SK-N-SH (cell line): ENCODE data around the gene ERCC5. TPM values are rescaled to one million over a fixed set of nuclear protein-coding genes. Genes with fewer than 3 reads are reported as not detected.

ENCODE experiments used
- CTCF ChIA-PET: fragments of 300-600, 350-600 bp; formaldehyde crosslinking; extraction: SDS; loops from one replicate; lab custom pipeline; 2021; lab: Yijun Ruan, JAX
- POLR2A ChIA-PET: fragments of 350-600 bp; sonication (Branson Sonifier 250); formaldehyde crosslinking; extraction: SDS; loops from one replicate; lab custom pipeline; 2020; ENCODE audit warnings: antibody characterized with exemption, inconsistent platforms; lab: Yijun Ruan, JAX
- DNase-seq: peaks from one replicate; pipeline ENCODE4 v3.0.0; 2012
- H2AFZ ChIP-seq: fragments of 200-600 bp; sonication (generic); 2 replicates; pipeline ENCODE4 v1.8.1; 2016; ENCODE audit warnings: antibody characterized with exemption, mild to moderate bottlenecking, low read depth
- H3F3A ChIP-seq: fragments of 200-600 bp; sonication (generic); replicated peaks from 2 replicates; pipeline ENCODE3; 2016; ENCODE audit warnings: antibody characterized with exemption, mild to moderate bottlenecking; ENCODE audit not compliant: insufficient read depth
- H3K27ac ChIP-seq, 2 experiments: fragments of 200-500 bp in 1 of 2; fragments of 200-600 bp in 1 of 2; sonication (Bioruptor generic) in 1 of 2; sonication (generic), shearing (Covaris generic) in 1 of 2; 2 replicates each; pipeline versions ENCODE4 v1.5.1 to v1.6.1; 2014 to 2016; ENCODE audit warnings: low read depth in 2 of 2, inconsistent platforms in 1 of 2, low read length in 1 of 2, mild to moderate bottlenecking in 1 of 2, mixed read lengths in 1 of 2
- H3K27me3 ChIP-seq: fragments of 200-600 bp; sonication (generic), shearing (Covaris generic); 2 replicates; pipeline ENCODE4 v1.6.1; 2016; ENCODE audit warnings: mixed run types; ENCODE audit not compliant: insufficient read depth
- H3K36me3 ChIP-seq, 2 experiments: fragments of 200-500 bp in 1 of 2; fragments of 200-600 bp in 1 of 2; sonication (Bioruptor generic) in 1 of 2; sonication (generic) in 1 of 2; replicated peaks in 1 of 2; 2 replicates each; pipeline versions ENCODE3 to v1.5.1; 2014 to 2016; ENCODE audit warnings: low read length in 1 of 2, mild to moderate bottlenecking in 1 of 2; ENCODE audit not compliant: insufficient read depth in 2 of 2, control insufficient read depth in 1 of 2
- H3K4me1 ChIP-seq, 2 experiments: fragments of 200-500 bp in 1 of 2; fragments of 200-600 bp in 1 of 2; sonication (Bioruptor generic) in 1 of 2; sonication (generic), shearing (Covaris generic) in 1 of 2; 2 replicates each; pipeline versions ENCODE4 v1.5.1 to v1.6.1; 2014 to 2016; ENCODE audit warnings: low read depth in 1 of 2, low read length in 1 of 2, mixed run types in 1 of 2; ENCODE audit not compliant: insufficient read depth in 2 of 2, control insufficient read depth in 1 of 2
- H3K4me2 ChIP-seq: fragments of 200-600 bp; sonication (generic), shearing (Covaris generic); 2 replicates; pipeline ENCODE4 v1.6.1; 2017; ENCODE audit warnings: mixed run types
- H3K4me3 ChIP-seq, 2 experiments: fragments of 200-500 bp in 1 of 2; fragments of 200-600 bp in 1 of 2; sonication (Bioruptor generic) in 1 of 2; sonication (generic), shearing (Covaris generic) in 1 of 2; 2 replicates each; pipeline versions ENCODE4 v1.5.1 to v1.8.1; 2014 to 2016; ENCODE audit warnings: low read depth in 2 of 2, inconsistent platforms in 1 of 2, low read length in 1 of 2, mild to moderate bottlenecking in 1 of 2, mixed read lengths in 1 of 2, moderate library complexity in 1 of 2
- H3K79me2 ChIP-seq: fragments of 200-600 bp; sonication (generic); 2 replicates; pipeline ENCODE4 v1.8.1; 2017; ENCODE audit warnings: mild to moderate bottlenecking; ENCODE audit not compliant: insufficient read depth
- H3K9ac ChIP-seq: fragments of 200-600 bp; sonication (generic); 2 replicates; pipeline ENCODE4 v1.6.1; 2017; ENCODE audit warnings: mixed run types
- H3K9me2 ChIP-seq: fragments of 200-600 bp; sonication (generic); 2 replicates; pipeline ENCODE4 v1.6.1; 2017; ENCODE audit warnings: mixed run types
- H3K9me3 ChIP-seq: fragments of 200-600 bp; sonication (generic); 2 replicates; pipeline ENCODE4 v1.6.1; 2017; ENCODE audit warnings: mixed run types, mild to moderate bottlenecking, moderate library complexity
- H4K20me1 ChIP-seq: fragments of 200-600 bp; sonication (generic); 2 replicates; pipeline ENCODE4 v1.6.1; 2017; ENCODE audit warnings: mild to moderate bottlenecking, mixed run types; ENCODE audit not compliant: insufficient read depth
- CHD2 ChIP-seq: fragments of 150-350 bp; IDR thresholded peaks from 2 replicates; pipeline ENCODE4 v1.6.1; 2018; ENCODE audit warnings: low read length; ENCODE audit not compliant: partially characterized antibody
- CTCF ChIP-seq: fragments of 200-600 bp; sonication (generic); IDR thresholded peaks from 2 replicates; pipeline ENCODE4 v1.6.1; 2017; ENCODE audit warnings: antibody characterized with exemption, mild to moderate bottlenecking, moderate library complexity
- FOSL2 ChIP-seq: IDR thresholded peaks from 2 replicates; pipeline ENCODE4 v1.4.0; 2012; ENCODE audit warnings: low read depth, mild to moderate bottlenecking, moderate library complexity, borderline replicate concordance
- FOXJ3 ChIP-seq: sonication (generic); formaldehyde crosslinking; IDR thresholded peaks from 2 replicates; pipeline ENCODE4 v1.5.1; 2020; ENCODE audit warnings: mild to moderate bottlenecking, missing genetic modification reagents
- FOXM1 ChIP-seq: IDR thresholded peaks from 2 replicates; pipeline ENCODE4 v1.4.0; 2012; ENCODE audit warnings: low read depth, mild to moderate bottlenecking
- JUND ChIP-seq: IDR thresholded peaks from 2 replicates; pipeline ENCODE4 v1.4.0; 2012
- MXI1 ChIP-seq: IDR thresholded peaks from 2 replicates; pipeline ENCODE4 v1.6.1; 2012; ENCODE audit warnings: mild to moderate bottlenecking, low read depth, low read length, improper control_type of control experiment
- NRF1 ChIP-seq: IDR thresholded peaks from 2 replicates; pipeline ENCODE4 v1.6.1; 2012; ENCODE audit warnings: low read depth, mild to moderate bottlenecking, low read length
- POLR2AphosphoS5 ChIP-seq: IDR thresholded peaks from 2 replicates; pipeline ENCODE4 v1.6.1; 2012; ENCODE audit warnings: low read depth, low read length
- RCOR1 ChIP-seq: fragments of 150-350 bp; IDR thresholded peaks from 2 replicates; pipeline ENCODE4 v1.6.1; 2017; ENCODE audit warnings: antibody characterized with exemption, low read length
- RFX5 ChIP-seq: IDR thresholded peaks from 2 replicates; pipeline ENCODE4 v1.6.1; 2012; ENCODE audit warnings: mild to moderate bottlenecking, improper control_type of control experiment, low read length
- RXRA ChIP-seq: IDR thresholded peaks from 2 replicates; pipeline ENCODE4 v1.4.0; 2012; ENCODE audit warnings: low read depth, mild to moderate bottlenecking, borderline replicate concordance
- SMC3 ChIP-seq: IDR thresholded peaks from 2 replicates; pipeline ENCODE4 v1.6.1; 2012; ENCODE audit warnings: low read depth, low read length, improper control_type of control experiment
- TAF1 ChIP-seq: IDR thresholded peaks from 2 replicates; pipeline ENCODE4 v1.6.1; 2012; ENCODE audit warnings: low read depth, mild to moderate bottlenecking, low read length, moderate library complexity, borderline replicate concordance
- TCF12 ChIP-seq: IDR thresholded peaks from 2 replicates; pipeline ENCODE4 v1.4.0; 2012
- WGBS: methylation state at CpG from one replicate; pipeline ENCODE4 v1.1.6; 2017; ENCODE audit warnings: low lambda C conversion rate; 5-methylcytosine and 5-hydroxymethylcytosine counted together
- polyA plus RNA-seq, 3 experiments: library from polyadenylated mRNA; depleted of rRNA; stranded (reverse); fragments of >200 nt; gene quantifications; 2 replicates each; pipeline ENCODE4 v1.2.3, GENCODE V29; 2012
- TF ChIP-seq, protein P1 (sequence below): fragments of 150-350 bp; IDR thresholded peaks from 2 replicates; pipeline ENCODE4 v1.6.1; 2017; ENCODE audit warnings: antibody characterized with exemption, low read length, low read depth, borderline replicate concordance
- TF ChIP-seq, protein P2 (sequence below): IDR thresholded peaks from 2 replicates; pipeline ENCODE4 v1.4.0; 2012; ENCODE audit warnings: low read depth, borderline replicate concordance
- TF ChIP-seq, protein P3 (sequence below): IDR thresholded peaks from 2 replicates; pipeline ENCODE4; 2012
- TF ChIP-seq, protein P4 (sequence below): IDR thresholded peaks from 2 replicates; pipeline ENCODE4 v1.6.1; 2012; ENCODE audit warnings: mild to moderate bottlenecking, low read depth, low read length, moderate library complexity

ERCC5 gene
- polyA plus RNA-seq, 1 of the 3 experiments (the other 2 are of a cell fraction) = 14.1 TPM

DNA sequence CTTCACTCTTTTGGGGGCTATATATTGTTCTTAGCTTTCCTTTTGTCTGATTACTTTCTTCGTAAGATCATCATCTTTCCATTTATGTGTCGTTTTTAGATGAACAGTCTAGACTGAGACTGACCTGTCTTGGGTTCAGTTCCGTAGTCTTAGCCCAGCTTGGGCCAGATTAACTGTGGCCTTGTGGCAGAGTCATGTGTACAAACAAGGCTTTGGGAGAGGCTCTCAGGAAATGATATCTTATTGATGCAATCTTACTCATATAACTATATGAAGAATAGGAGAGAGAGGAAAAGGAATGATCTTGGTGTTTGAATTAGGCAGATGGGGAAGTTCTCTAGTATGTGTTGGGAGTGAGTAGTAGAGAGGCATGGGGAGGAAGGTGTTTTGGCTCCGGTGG lies 6.8 kb upstream of the ERCC5 start:
- Histone ChIP-seq H4K20me1 (no peaks in the 10 kb centered on the region), H3K9ac (no peak overlapping the region), H3K79me2 (no peaks in the 10 kb centered on the region), H3K4me1 (no peaks in the 10 kb centered on the region), H3K9me2 (no peaks in the 10 kb centered on the region)
- no peak for DNase-seq
- TF ChIP-seq, protein P1, sequence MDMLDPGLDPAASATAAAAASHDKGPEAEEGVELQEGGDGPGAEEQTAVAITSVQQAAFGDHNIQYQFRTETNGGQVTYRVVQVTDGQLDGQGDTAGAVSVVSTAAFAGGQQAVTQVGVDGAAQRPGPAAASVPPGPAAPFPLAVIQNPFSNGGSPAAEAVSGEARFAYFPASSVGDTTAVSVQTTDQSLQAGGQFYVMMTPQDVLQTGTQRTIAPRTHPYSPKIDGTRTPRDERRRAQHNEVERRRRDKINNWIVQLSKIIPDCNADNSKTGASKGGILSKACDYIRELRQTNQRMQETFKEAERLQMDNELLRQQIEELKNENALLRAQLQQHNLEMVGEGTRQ = no peak
- TF ChIP-seq FOSL2 (no peak), POLR2AphosphoS5 (no peak), SMC3 (no peak), TAF1 (no peak), RCOR1 (no peak), JUND (no peak), TCF12 (no peak), RXRA (no peak), MXI1 (no peak), CHD2 (no peak)
- TF ChIP-seq, protein P2, sequence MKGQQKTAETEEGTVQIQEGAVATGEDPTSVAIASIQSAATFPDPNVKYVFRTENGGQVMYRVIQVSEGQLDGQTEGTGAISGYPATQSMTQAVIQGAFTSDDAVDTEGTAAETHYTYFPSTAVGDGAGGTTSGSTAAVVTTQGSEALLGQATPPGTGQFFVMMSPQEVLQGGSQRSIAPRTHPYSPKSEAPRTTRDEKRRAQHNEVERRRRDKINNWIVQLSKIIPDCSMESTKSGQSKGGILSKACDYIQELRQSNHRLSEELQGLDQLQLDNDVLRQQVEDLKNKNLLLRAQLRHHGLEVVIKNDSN = no peak
- TF ChIP-seq, protein P3, sequence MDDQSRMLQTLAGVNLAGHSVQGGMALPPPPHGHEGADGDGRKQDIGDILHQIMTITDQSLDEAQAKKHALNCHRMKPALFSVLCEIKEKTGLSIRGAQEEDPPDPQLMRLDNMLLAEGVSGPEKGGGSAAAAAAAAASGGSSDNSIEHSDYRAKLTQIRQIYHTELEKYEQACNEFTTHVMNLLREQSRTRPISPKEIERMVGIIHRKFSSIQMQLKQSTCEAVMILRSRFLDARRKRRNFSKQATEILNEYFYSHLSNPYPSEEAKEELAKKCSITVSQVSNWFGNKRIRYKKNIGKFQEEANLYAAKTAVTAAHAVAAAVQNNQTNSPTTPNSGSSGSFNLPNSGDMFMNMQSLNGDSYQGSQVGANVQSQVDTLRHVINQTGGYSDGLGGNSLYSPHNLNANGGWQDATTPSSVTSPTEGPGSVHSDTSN = no peak
- TF ChIP-seq, all 33 proteins: peak for 0
- ChIA-PET POLR2A (no interaction called here), CTCF (no interaction called here)
- 46% methylated on average over 4 of the region's 4 CpGs for WGBS
- H2AFZ ChIP-seq = no peak overlapping the region
- peaks cover 9% of the 10 kb centered on the region for H3F3A ChIP-seq
- H3K9me3 ChIP-seq = no peaks in the 10 kb centered on the region
- H3K27ac ChIP-seq = no peak overlapping the region
- no peak overlapping the region for H3K4me3 ChIP-seq
- H3K36me3 ChIP-seq = peaks cover 35 to 42% of the 10 kb centered on the region in 2 experiments
- no peaks in the 10 kb centered on the region for H3K27me3 ChIP-seq
- no peak overlapping the region for H3K4me2 ChIP-seq

- Histone ChIP-seq H3F3A (peaks cover 9% of the 10 kb centered on the region), H3K4me3 (no peak overlapping the region), H3K4me1 (peaks cover 0 to 1% of the 10 kb centered on the region in 2 experiments; a peak in 1 of 4 replicates), H3K4me2 (no peak overlapping the region), H3K9me2 (no peaks in the 10 kb centered on the region), H3K36me3 (peaks cover 30 to 40% of the 10 kb centered on the region in 2 experiments), H3K27me3 (no peaks in the 10 kb centered on the region), H3K9ac (no peak overlapping the region), H3K27ac (no peak overlapping the region), H3K79me2 (no peaks in the 10 kb centered on the region), H3K9me3 (no peaks in the 10 kb centered on the region), H4K20me1 (no peaks in the 10 kb centered on the region), H2AFZ (no peak overlapping the region)
- no peak for DNase-seq
- POLR2A ChIA-PET = no interaction called here
- 90% methylated on average over 5 of the region's 5 CpGs for WGBS
- CTCF ChIA-PET = no interaction called here
- TF ChIP-seq RFX5 (no peak), FOXM1 (no peak), TAF1 (no peak), MXI1 (no peak), NRF1 (no peak), CTCF (no peak), JUND (no peak), POLR2AphosphoS5 (no peak), FOXJ3 (CRISPR knock-in tag) (no peak), FOSL2 (no peak), SMC3 (no peak)
- TF ChIP-seq, protein P4, sequence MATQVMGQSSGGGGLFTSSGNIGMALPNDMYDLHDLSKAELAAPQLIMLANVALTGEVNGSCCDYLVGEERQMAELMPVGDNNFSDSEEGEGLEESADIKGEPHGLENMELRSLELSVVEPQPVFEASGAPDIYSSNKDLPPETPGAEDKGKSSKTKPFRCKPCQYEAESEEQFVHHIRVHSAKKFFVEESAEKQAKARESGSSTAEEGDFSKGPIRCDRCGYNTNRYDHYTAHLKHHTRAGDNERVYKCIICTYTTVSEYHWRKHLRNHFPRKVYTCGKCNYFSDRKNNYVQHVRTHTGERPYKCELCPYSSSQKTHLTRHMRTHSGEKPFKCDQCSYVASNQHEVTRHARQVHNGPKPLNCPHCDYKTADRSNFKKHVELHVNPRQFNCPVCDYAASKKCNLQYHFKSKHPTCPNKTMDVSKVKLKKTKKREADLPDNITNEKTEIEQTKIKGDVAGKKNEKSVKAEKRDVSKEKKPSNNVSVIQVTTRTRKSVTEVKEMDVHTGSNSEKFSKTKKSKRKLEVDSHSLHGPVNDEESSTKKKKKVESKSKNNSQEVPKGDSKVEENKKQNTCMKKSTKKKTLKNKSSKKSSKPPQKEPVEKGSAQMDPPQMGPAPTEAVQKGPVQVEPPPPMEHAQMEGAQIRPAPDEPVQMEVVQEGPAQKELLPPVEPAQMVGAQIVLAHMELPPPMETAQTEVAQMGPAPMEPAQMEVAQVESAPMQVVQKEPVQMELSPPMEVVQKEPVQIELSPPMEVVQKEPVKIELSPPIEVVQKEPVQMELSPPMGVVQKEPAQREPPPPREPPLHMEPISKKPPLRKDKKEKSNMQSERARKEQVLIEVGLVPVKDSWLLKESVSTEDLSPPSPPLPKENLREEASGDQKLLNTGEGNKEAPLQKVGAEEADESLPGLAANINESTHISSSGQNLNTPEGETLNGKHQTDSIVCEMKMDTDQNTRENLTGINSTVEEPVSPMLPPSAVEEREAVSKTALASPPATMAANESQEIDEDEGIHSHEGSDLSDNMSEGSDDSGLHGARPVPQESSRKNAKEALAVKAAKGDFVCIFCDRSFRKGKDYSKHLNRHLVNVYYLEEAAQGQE = no peak
Measured at GRCh38 chr13:102839462-102839861, 6.4 kb upstream of the ERCC5 start.
